IMR-90 (cell line): ENCODE data around the gene ARSA.

Experiments used
- CEBPB ChIP-seq: IDR thresholded peaks from 2 replicates; pipeline ENCODE4 v1.6.1; 2012; ENCODE audit warnings: low read depth, low read length, improper control_type of control experiment
- CHD1 ChIP-seq: IDR thresholded peaks from 2 replicates; pipeline ENCODE4 v1.6.1; 2012; ENCODE audit warnings: low read depth, low read length, improper control_type of control experiment
- CTCF ChIP-seq: conservative IDR thresholded peaks from 2 replicates; pipeline ENCODE4 v1.5.1; 2012; ENCODE audit warnings: mild to moderate bottlenecking, low read depth, low read length, improper control_type of control experiment
- MAZ ChIP-seq: IDR thresholded peaks from 2 replicates; pipeline ENCODE4 v1.6.1; 2012; ENCODE audit warnings: low read depth, mild to moderate bottlenecking, low read length, improper control_type of control experiment, moderate library complexity, borderline replicate concordance
- MXI1 ChIP-seq: IDR thresholded peaks from 2 replicates; pipeline ENCODE4 v1.6.1; 2012; ENCODE audit warnings: low read depth, mild to moderate bottlenecking, low read length, moderate library complexity, borderline replicate concordance
- NFE2L2 ChIP-seq: fragments of 150-350 bp; IDR thresholded peaks from 2 replicates; pipeline ENCODE4 v1.6.1; 2016; ENCODE audit warnings: low read depth, mild to moderate bottlenecking, low read length
- POLR2A ChIP-seq: IDR thresholded peaks from 2 replicates; pipeline ENCODE4 v1.6.1; 2012; ENCODE audit warnings: mild to moderate bottlenecking, low read depth, low read length
- RAD21 ChIP-seq: IDR thresholded peaks from 2 replicates; pipeline ENCODE4 v1.6.1; 2012; ENCODE audit warnings: low read length, improper control_type of control experiment
- RFX5 ChIP-seq: IDR thresholded peaks from 2 replicates; pipeline ENCODE4 v1.8.0; 2012; ENCODE audit warnings: low read depth, mild to moderate bottlenecking, low read length, moderate library complexity
- SMC3 ChIP-seq: fragments of 150-350 bp; IDR thresholded peaks from 2 replicates; pipeline ENCODE4 v1.6.1; 2016; ENCODE audit warnings: low read depth, mild to moderate bottlenecking, antibody characterized with exemption, low read length, moderate library complexity
- USF2 ChIP-seq: fragments of 150-350 bp; IDR thresholded peaks from 2 replicates; pipeline ENCODE4 v1.6.1; 2017; ENCODE audit warnings: mild to moderate bottlenecking, antibody characterized with exemption, low read length, low read depth

- TF ChIP-seq CTCF (no peak), POLR2A (peak; percentile 68; the same call in 1 of the 2 replicates), SMC3 (no peak), MXI1 (peak; percentile 18; the same call in 1 of the 2 replicates), USF2 (no peak), RFX5 (no peak), MAZ (peak; percentile 13; the same call in 1 of the 2 replicates), CHD1 (no peak), RAD21 (no peak), CEBPB (no peak), NFE2L2 (no peak)
These were observed 45.3 kb downstream of the ARSA start, which contains the start of gene CHKB for GRCh38 chr22:50582493-50583293.
